ENCODE data around the gene RTL9. TPM values are rescaled to one million over a fixed set of nuclear protein-coding genes. Genes with fewer than 3 reads are reported as not detected.
"Not testable (repeated sequence)": the region's sequence is repeated elsewhere in the genome, so short reads cannot be mapped to it uniquely, and the experiment has no call there.

RTL9 gene
- total RNA-seq, 1 donor from 2014 or later, result not detected

DNA sequence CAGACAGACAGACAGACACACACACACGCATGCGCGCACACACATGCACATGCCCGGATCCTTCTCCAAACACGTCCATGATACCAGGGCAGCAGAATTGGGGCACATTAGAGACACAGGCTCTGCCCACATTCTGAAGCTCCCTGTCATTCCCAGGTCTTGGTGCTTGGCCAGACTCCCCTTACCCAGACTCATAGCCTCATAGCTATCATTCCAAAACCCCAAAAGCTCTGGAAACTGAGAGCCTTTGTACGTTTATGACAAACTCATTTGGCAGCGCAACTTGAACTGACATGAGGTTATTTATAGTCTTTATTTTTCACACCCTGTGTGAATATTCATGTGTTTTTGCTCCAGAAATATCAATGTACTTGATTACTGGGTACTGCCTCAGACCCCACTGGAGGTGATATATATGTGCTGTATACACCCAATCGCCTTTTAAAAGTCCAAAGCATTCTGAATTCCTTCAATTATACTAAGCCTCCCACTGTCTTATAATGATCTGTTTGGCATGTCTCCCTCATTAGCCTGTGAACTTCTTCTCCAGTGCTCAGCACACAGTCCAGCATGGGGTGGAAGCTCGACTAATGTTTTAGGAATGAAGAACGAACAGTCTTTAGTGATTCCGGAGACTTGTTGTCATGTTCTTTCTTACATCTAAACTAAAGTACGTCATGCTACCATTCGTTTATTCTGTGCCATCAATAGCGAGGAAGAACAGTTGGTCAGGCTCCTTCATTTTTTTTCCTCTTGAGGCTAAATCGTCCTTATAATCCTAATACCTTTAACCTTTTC, 45.0 kb downstream of the RTL9 start:
- ATAC-seq (no peak), DNase-seq (no peak)
- Histone ChIP-seq H3K36me3 (no peaks in the 10 kb centered on the region), H3K9me3 (no peaks in the 10 kb centered on the region), H3K4me3 (no peak overlapping the region), H3K27ac (no peak overlapping the region), H3K27me3 (no peaks in the 10 kb centered on the region), H3K4me1 (no peaks in the 10 kb centered on the region)
- intact Hi-C loops (cut with DNase I), result no loop called here
- no peak for TF ChIP-seq CTCF (IDR thresholded peaks at IDR 0.05)

GRCh38 chrX:110404376-110404775, 45.7 kb downstream of the RTL9 start:
- intact Hi-C loops (cut with DNase I), result no loop called here

GRCh38 chrX:110406250-110406649, 47.6 kb downstream of the RTL9 start:
- intact Hi-C loops (cut with DNase I), result not testable (repeated sequence)

More at GRCh38 chrX:110404376-110404775, 45.7 kb downstream of the RTL9 start:
- ATAC-seq, result no peak
- no peaks in the 10 kb centered on the region for H3K4me1 ChIP-seq
- no peaks in the 10 kb centered on the region for H3K36me3 ChIP-seq
- DNase-seq, result no peak
- no peak overlapping the region for H3K4me3 ChIP-seq
- no peaks in the 10 kb centered on the region for H3K27me3 ChIP-seq
- TF ChIP-seq CTCF (IDR thresholded peaks at IDR 0.05), result no peak
- no peaks in the 10 kb centered on the region for H3K9me3 ChIP-seq
- H3K27ac ChIP-seq, result no peak overlapping the region

GRCh38 chrX:110406822-110407221, 48.2 kb downstream of the RTL9 start:
- no peak for ATAC-seq
- no peak overlapping the region for H3K4me3 ChIP-seq
- H3K27ac ChIP-seq, result no peak overlapping the region
- intact Hi-C loops (cut with DNase I), result no loop called here
- DNase-seq, result no peak
- H3K9me3 ChIP-seq, result no peaks in the 10 kb centered on the region
- no peaks in the 10 kb centered on the region for H3K27me3 ChIP-seq
- no peaks in the 10 kb centered on the region for H3K36me3 ChIP-seq
- no peaks in the 10 kb centered on the region for H3K4me1 ChIP-seq
- TF ChIP-seq CTCF (IDR thresholded peaks at IDR 0.05), result no peak

More at GRCh38 chrX:110406250-110406649, 47.6 kb downstream of the RTL9 start:
- not testable (repeated sequence) for H3K4me3 ChIP-seq, H3K4me1 ChIP-seq, H3K27me3 ChIP-seq, H3K36me3 ChIP-seq, ATAC-seq, DNase-seq, H3K9me3 ChIP-seq, H3K27ac ChIP-seq

DNA sequence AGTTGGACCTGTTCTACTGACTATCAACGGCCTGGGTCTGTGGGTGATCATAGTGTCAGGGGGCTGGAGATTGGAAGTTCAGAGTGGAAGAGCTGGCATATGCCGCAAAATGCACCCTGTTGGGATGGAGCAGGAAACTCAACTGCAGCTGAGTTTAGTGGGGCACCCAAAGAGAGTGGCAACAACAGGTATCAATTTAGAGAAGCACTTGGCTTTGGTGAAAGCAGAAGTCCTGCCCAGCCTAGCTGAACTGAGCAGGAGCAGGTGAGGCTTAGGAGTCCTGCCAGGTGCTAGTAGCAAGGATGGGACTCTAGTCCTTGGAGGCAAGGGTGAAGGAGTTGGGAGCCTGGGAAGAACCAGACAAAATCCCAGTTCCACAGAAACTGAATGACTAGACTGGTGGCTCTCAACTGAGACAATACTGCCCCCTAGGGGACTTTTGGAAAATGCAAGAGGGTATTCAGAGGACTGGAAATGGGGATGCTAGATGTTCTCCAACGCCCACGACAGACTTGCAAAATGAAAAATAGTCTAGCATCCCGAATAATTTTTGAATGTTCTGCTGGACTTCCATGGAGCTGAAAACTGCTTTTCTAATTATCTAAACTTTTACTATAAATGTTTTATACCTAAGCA, 49.4 kb downstream of the RTL9 start:
- Histone ChIP-seq H3K4me1 (no peaks in the 10 kb centered on the region), H3K27ac (no peak overlapping the region), H3K9me3 (no peaks in the 10 kb centered on the region), H3K4me3 (no peak overlapping the region), H3K36me3 (no peaks in the 10 kb centered on the region), H3K27me3 (no peaks in the 10 kb centered on the region)
- TF ChIP-seq CTCF (IDR thresholded peaks at IDR 0.05), result peak; percentile 63
- no peak for DNase-seq
- peak; percentile 88 for ATAC-seq
- intact Hi-C loops (cut with DNase I), result no loop called here

Other genes with a start within 250 kb of the RTL9 start
- gene AMMECR1, start 40.8 kb upstream of the RTL9 start, total RNA-seq, result 6.1 TPM